Gastrocnemius medialis (tissue), 4 donors: ENCODE data around the gene ADRM1.

Experiments used
- CTCF ChIP-seq, 5 experiments: fragments of 450-650 bp in 3 of 5; fragments of 200-600 bp in 2 of 5; sonication (generic) in 2 of 5; IDR thresholded peaks in 4 of 5; conservative IDR thresholded peaks in 1 of 5; 1 replicate in 4 of 5; 2 replicates in 1 of 5; pipeline ENCODE4 v1.5.1; 2016 to 2019; ENCODE audit warnings: antibody characterized with exemption in 5 of 5, mild to moderate bottlenecking in 3 of 5, moderate library complexity in 3 of 5
- POLR2A ChIP-seq, 2 donors: fragments of 450-650 bp; IDR thresholded peaks; one replicate each; pipeline ENCODE4 v1.6.1; 2017; ENCODE audit warnings: antibody characterized with exemption in 2 of 2, mild to moderate bottlenecking in 2 of 2, moderate library complexity in 2 of 2

DNA sequence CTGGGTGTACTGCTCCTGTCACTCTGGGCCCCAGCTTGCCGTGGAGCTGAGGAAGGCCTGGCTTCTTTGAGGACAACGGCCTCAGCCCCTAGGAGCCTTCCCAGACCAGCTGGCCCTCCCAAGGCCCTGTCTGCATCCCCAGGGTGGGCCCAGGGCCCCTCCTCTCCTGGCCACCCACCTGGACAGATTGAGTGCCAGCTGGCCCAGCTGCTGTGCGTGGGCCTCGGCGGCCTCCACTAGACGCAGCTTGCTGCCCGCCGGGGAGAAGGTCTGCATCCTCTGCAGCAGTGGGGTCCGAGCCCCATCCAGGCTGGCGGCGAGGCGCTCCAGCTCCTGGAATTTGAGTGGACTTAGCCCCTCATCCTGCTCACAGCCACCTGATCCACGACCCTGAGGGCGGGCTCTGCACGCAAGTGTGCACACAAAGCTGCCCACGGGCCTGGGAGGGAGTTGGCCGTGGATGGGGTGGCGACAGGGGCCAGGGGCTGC is 14.4 kb downstream of the ADRM1 start:
- TF ChIP-seq POLR2A (IDR thresholded peaks at IDR 0.05) (no peak), CTCF (IDR thresholded peaks at IDR 0.05 in 4 of 5, conservative IDR thresholded peaks at IDR 0.05 in 1 of 5) (no peak)
